Right lobe of liver (tissue), 4 donors: ENCODE results near the gene ZNF320.

Experiments
- POLR2A ChIP-seq: fragments of 450-650 bp; IDR thresholded peaks from one replicate; pipeline ENCODE4 v1.6.1; 2017; ENCODE audit warnings: antibody characterized with exemption, mild to moderate bottlenecking
- TF ChIP-seq, protein P1 (sequence below), 4 donors: fragments of 200-600 bp in 3 of 4; fragments of 450-650 bp in 1 of 4; IDR thresholded peaks; one replicate each; pipeline versions ENCODE4 v1.5.1 to v1.8.0; 2016 to 2022; ENCODE audit warnings: antibody characterized with exemption in 4 of 4, mild to moderate bottlenecking in 2 of 4
- donor health status: DM: no; HTN: no; CAD: no.
- donor health status: DM: no; HTN: no; CAD: no.
- donor health status: DM: no; HTN: yes; CAD: no.

DNA sequence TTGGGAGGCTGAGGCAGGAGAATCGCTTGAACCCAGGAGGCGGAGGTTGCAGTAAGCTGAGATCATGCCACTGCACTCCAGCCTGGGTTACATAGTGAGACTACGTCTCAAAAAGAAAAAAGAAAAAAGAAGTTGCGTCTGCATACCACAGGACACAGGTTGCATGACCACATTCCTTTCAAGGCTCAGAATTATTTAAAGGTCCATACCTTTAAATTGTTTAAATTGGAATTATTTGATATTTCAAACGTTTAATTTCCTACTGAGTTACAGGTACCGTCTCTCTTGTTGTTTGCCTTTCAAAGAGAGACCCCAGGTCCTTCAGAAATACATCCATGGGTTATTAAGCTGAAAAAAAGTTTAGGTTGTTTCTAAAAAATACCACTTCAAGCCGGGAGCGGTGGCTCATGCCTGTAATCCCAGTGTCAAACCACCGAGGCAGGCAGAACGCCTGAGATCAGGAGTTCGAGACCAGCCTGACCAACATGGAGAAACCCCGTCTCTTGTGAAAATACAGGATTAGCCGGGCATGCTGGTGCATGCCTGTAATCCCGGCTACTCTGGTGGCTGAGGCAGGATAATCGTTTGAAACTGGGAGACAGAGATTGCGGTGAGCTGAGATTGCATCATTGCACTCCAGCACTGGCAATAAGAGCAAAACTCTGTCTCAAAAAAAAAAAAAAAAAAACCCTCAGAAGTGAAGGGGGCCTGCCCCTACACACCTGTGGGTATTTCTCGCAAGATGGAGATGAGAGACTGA lies 46.6 kb upstream of the ZNF320 start:
- TF ChIP-seq, protein P1, sequence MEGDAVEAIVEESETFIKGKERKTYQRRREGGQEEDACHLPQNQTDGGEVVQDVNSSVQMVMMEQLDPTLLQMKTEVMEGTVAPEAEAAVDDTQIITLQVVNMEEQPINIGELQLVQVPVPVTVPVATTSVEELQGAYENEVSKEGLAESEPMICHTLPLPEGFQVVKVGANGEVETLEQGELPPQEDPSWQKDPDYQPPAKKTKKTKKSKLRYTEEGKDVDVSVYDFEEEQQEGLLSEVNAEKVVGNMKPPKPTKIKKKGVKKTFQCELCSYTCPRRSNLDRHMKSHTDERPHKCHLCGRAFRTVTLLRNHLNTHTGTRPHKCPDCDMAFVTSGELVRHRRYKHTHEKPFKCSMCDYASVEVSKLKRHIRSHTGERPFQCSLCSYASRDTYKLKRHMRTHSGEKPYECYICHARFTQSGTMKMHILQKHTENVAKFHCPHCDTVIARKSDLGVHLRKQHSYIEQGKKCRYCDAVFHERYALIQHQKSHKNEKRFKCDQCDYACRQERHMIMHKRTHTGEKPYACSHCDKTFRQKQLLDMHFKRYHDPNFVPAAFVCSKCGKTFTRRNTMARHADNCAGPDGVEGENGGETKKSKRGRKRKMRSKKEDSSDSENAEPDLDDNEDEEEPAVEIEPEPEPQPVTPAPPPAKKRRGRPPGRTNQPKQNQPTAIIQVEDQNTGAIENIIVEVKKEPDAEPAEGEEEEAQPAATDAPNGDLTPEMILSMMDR (IDR thresholded peaks at IDR 0.05) = no peak
- no peak for TF ChIP-seq POLR2A
